Measurements from ENCODE around the gene STK26. TPM values are rescaled to one million over a fixed set of nuclear protein-coding genes. Genes with fewer than 3 reads are reported as not detected.

The STK26 gene
- 32.5 and 38.5 TPM in 2 replicates for total RNA-seq (2022)
- Bru-seq, nascent RNA: percentile 73 among the genes with signal in this experiment
- percentile 74 among the genes with signal in this experiment for BruChase-seq, experiment 1, labeled RNA remaining after a 6-hour chase
- percentile 65 among the genes with signal in this experiment for BruChase-seq, experiment 2, labeled RNA remaining after a 2-hour chase
- long read RNA-seq, transcript STK26-202 (12 exons, 3,288 nt): major isoform, 20 of 32 reads
- long read RNA-seq, partial matches to known transcripts: 5 of 32 reads
- long read RNA-seq, other reads (novel, unspliced or antisense): 3 of 32 reads

GRCh38 chrX:132022967-132023895 is at the start of gene STK26:
Gene STK26, plus strand, starts transcription at chrX:132023302. Its CDS starts 316 bp downstream, at chrX:132023618.
- CTCF ChIA-PET: interaction anchor here (1.0 to 1.5 kb wide), 2 partner anchors 69 to 182 kb away, joined by 4 to 5 read pairs; no protein-coding TSS in a partner anchor
- Mint-ChIP-seq H3K4me3 (ENCODE audit: low read depth, unreplicated experiment) (peak within 1 kb of the TSS; percentile 95), H3K4me1 (ENCODE audit: low read depth, unreplicated experiment) (peaks cover 11% of the 10 kb centered on the region), H3K27ac (ENCODE audit: unreplicated experiment) (peak within 1 kb of the TSS; percentile 86), H3K9me3 (ENCODE audit: low read depth, unreplicated experiment) (no peaks in the 10 kb centered on the region), H3K36me3 (ENCODE audit: insufficient read depth, unreplicated experiment) (peaks cover 21% of the 10 kb centered on the region), H3K27me3 (ENCODE audit: unreplicated experiment) (no peaks in the 10 kb centered on the region)
- DNase-seq: peak; percentile 81
- TF ChIP-seq, protein P1, sequence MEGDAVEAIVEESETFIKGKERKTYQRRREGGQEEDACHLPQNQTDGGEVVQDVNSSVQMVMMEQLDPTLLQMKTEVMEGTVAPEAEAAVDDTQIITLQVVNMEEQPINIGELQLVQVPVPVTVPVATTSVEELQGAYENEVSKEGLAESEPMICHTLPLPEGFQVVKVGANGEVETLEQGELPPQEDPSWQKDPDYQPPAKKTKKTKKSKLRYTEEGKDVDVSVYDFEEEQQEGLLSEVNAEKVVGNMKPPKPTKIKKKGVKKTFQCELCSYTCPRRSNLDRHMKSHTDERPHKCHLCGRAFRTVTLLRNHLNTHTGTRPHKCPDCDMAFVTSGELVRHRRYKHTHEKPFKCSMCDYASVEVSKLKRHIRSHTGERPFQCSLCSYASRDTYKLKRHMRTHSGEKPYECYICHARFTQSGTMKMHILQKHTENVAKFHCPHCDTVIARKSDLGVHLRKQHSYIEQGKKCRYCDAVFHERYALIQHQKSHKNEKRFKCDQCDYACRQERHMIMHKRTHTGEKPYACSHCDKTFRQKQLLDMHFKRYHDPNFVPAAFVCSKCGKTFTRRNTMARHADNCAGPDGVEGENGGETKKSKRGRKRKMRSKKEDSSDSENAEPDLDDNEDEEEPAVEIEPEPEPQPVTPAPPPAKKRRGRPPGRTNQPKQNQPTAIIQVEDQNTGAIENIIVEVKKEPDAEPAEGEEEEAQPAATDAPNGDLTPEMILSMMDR (IDR thresholded peaks at IDR 0.05; ENCODE audit: unreplicated experiment): no peak
- no TSS peak for BruUV-seq (replicated peaks)
- intact Hi-C loops (cut with micrococcal nuclease; ENCODE audit: unreplicated experiment): loop anchor here (2.0 to 10.0 kb wide), 3 partner anchors 44 to 196 kb away; partner anchors contain the start of gene RAP2C

GRCh38 chrX:131975851-131976250 is 47.3 kb upstream of the STK26 start:
- CTCF ChIA-PET: no interaction called here
- no peak for DNase-seq
- Mint-ChIP-seq H3K4me1 (ENCODE audit: low read depth, unreplicated experiment) (no peaks in the 10 kb centered on the region), H3K36me3 (ENCODE audit: insufficient read depth, unreplicated experiment) (no peaks in the 10 kb centered on the region), H3K4me3 (ENCODE audit: low read depth, unreplicated experiment) (no peak overlapping the region), H3K27me3 (ENCODE audit: unreplicated experiment) (no peaks in the 10 kb centered on the region), H3K9me3 (ENCODE audit: low read depth, unreplicated experiment) (no peaks in the 10 kb centered on the region), H3K27ac (ENCODE audit: unreplicated experiment) (no peak overlapping the region)
- BruUV-seq (replicated peaks): no TSS peak
- TF ChIP-seq, protein P1 (IDR thresholded peaks at IDR 0.05; ENCODE audit: unreplicated experiment): no peak
- intact Hi-C loops (cut with micrococcal nuclease; ENCODE audit: unreplicated experiment): no loop called here

GRCh38 chrX:131977619-131978018 is 45.5 kb upstream of the STK26 start:
- BruUV-seq (replicated peaks): no TSS peak
- TF ChIP-seq, protein P1 (IDR thresholded peaks at IDR 0.05; ENCODE audit: unreplicated experiment): no peak
- intact Hi-C loops (cut with micrococcal nuclease; ENCODE audit: unreplicated experiment): no loop called here

GRCh38 chrX:131979116-131979515 is 44.0 kb upstream of the STK26 start:
- no peak overlapping the region for H3K4me3 Mint-ChIP-seq (ENCODE audit: low read depth, unreplicated experiment)
- no peak overlapping the region for H3K27ac Mint-ChIP-seq (ENCODE audit: unreplicated experiment)
- TF ChIP-seq, protein P1 (IDR thresholded peaks at IDR 0.05; ENCODE audit: unreplicated experiment): no peak
- no peaks in the 10 kb centered on the region for H3K4me1 Mint-ChIP-seq (ENCODE audit: low read depth, unreplicated experiment)
- H3K27me3 Mint-ChIP-seq (ENCODE audit: unreplicated experiment): peaks cover 14% of the 10 kb centered on the region
- DNase-seq: no peak
- CTCF ChIA-PET: no interaction called here
- no peaks in the 10 kb centered on the region for H3K9me3 Mint-ChIP-seq (ENCODE audit: low read depth, unreplicated experiment)
- no TSS peak for BruUV-seq (replicated peaks)
- intact Hi-C loops (cut with micrococcal nuclease; ENCODE audit: unreplicated experiment): no loop called here
- H3K36me3 Mint-ChIP-seq (ENCODE audit: insufficient read depth, unreplicated experiment): no peaks in the 10 kb centered on the region

More at GRCh38 chrX:131977619-131978018, 45.5 kb upstream of the STK26 start:
- Mint-ChIP-seq H3K9me3 (ENCODE audit: low read depth, unreplicated experiment) (no peaks in the 10 kb centered on the region), H3K27ac (ENCODE audit: unreplicated experiment) (no peak overlapping the region), H3K4me1 (ENCODE audit: low read depth, unreplicated experiment) (no peaks in the 10 kb centered on the region), H3K4me3 (ENCODE audit: low read depth, unreplicated experiment) (no peak overlapping the region), H3K27me3 (ENCODE audit: unreplicated experiment) (peaks cover 14% of the 10 kb centered on the region), H3K36me3 (ENCODE audit: insufficient read depth, unreplicated experiment) (no peaks in the 10 kb centered on the region)
- no peak for DNase-seq
- CTCF ChIA-PET: no interaction called here

Data from Calu3 (cell line).